Measurements from ENCODE around the gene ECT2. TPM values are rescaled to one million over a fixed set of nuclear protein-coding genes. Genes with fewer than 3 reads are reported as not detected.
A peak's percentile ranks its signal among the peaks of the same experiment; 100 is the strongest.
"Not testable (repeated sequence)": the region's sequence is repeated elsewhere in the genome, so short reads cannot be mapped to it uniquely, and the experiment has no call there.

The ECT2 gene
- 10 to 100 TPM in 1 of 4 donors, 1 to 10 TPM in 3; 6.8 to 10.7 (median 7.2) TPM for total RNA-seq

- H3K4me1 ChIP-seq: peaks cover 5 to 6% of the 10 kb centered on the region in 2 donors
- WGBS, 2 donors: 0 to 1% methylated on average over 29 to 37 of the region's 49 CpGs
- H3K36me3 ChIP-seq: no peaks in the 10 kb centered on the region
- peak; percentile 99 for DNase-seq
- H3K9me3 ChIP-seq: no peaks in the 10 kb centered on the region
- H3K4me3 ChIP-seq (replicated peaks in 1 of 3): peak within 1 kb of the TSS; percentile 57 to 74 (median 63)
- intact Hi-C loops (cut with DNase I): no loop called here
- peak in 1 of 2 donors; percentile 27 for TF ChIP-seq POLR2A (IDR thresholded peaks at IDR 0.05)
- peak in 5 of 6 experiments; percentile 41 to 73 (median 67) for TF ChIP-seq CTCF (IDR thresholded peaks at IDR 0.05)
- H3K27ac ChIP-seq: peak within 1 kb of the TSS; percentile 6 to 57 (median 18)
- no peaks in the 10 kb centered on the region for H3K27me3 ChIP-seq
Measured at GRCh38 chr3:172750368-172751174, at the start of gene ECT2. Gene ECT2, plus strand, starts transcription at chr3:172750726. Its CDS starts 3,805 bp downstream, at chr3:172754531.

GRCh38 chr3:172700936-172701455 is 49.5 kb upstream of the ECT2 start:
- Histone ChIP-seq H3K36me3 (no peaks in the 10 kb centered on the region), H3K9me3 (no peaks in the 10 kb centered on the region), H3K4me1 (no peaks in the 10 kb centered on the region), H3K4me3 (replicated peaks in 1 of 3) (no peak overlapping the region), H3K27me3 (no peaks in the 10 kb centered on the region), H3K27ac (no peak overlapping the region)
- WGBS, 2 donors: 93 to 97% methylated on average over 1 of the region's 1 CpG
- DNase-seq: no peak
- intact Hi-C loops (cut with DNase I): no loop called here
- TF ChIP-seq POLR2A (IDR thresholded peaks at IDR 0.05) (no peak), CTCF (IDR thresholded peaks at IDR 0.05) (no peak)

GRCh38 chr3:172701751-172702150 is 48.8 kb upstream of the ECT2 start:
- no peaks in the 10 kb centered on the region for H3K4me1 ChIP-seq
- no peaks in the 10 kb centered on the region for H3K36me3 ChIP-seq
- H3K4me3 ChIP-seq (replicated peaks in 1 of 3): no peak overlapping the region
- H3K27me3 ChIP-seq: no peaks in the 10 kb centered on the region
- 96 to 98% methylated on average over 3 of the region's 3 CpGs for WGBS, 2 donors
- DNase-seq: no peak
- H3K27ac ChIP-seq: no peak overlapping the region
- no peaks in the 10 kb centered on the region for H3K9me3 ChIP-seq
- TF ChIP-seq POLR2A (IDR thresholded peaks at IDR 0.05): no peak
- TF ChIP-seq CTCF (IDR thresholded peaks at IDR 0.05): no peak
- intact Hi-C loops (cut with DNase I): no loop called here

GRCh38 chr3:172702256-172702655 is 48.3 kb upstream of the ECT2 start:
- Histone ChIP-seq H3K36me3 (no peaks in the 10 kb centered on the region), H3K27ac (no peak overlapping the region), H3K9me3 (no peaks in the 10 kb centered on the region), H3K4me1 (no peaks in the 10 kb centered on the region), H3K4me3 (replicated peaks in 1 of 3) (no peak overlapping the region), H3K27me3 (no peaks in the 10 kb centered on the region)
- WGBS, 2 donors: 89 to 90% methylated on average over 3 of the region's 3 CpGs
- intact Hi-C loops (cut with DNase I): no loop called here
- no peak for TF ChIP-seq POLR2A (IDR thresholded peaks at IDR 0.05)
- no peak for TF ChIP-seq CTCF (IDR thresholded peaks at IDR 0.05)
- no peak for DNase-seq

- intact Hi-C loops (cut with DNase I); H3K36me3 ChIP-seq; H3K4me1 ChIP-seq; H3K27me3 ChIP-seq; DNase-seq; H3K4me3 ChIP-seq (replicated peaks in 1 of 3); H3K27ac ChIP-seq; H3K9me3 ChIP-seq: not testable (repeated sequence)
- WGBS, 2 donors: 85 to 90% methylated on average over 3 of the region's 3 CpGs
Measured at GRCh38 chr3:172702731-172703130, 47.8 kb upstream of the ECT2 start.

Measured in thyroid gland (tissue), 4 donors.